HEK293 (cell line): ENCODE data around the gene IFITM1.
A peak's percentile ranks its signal among the peaks of the same experiment; 100 is the strongest.

Experiments
- CTCF ChIA-PET: fragments of 350-600 bp; formaldehyde crosslinking; extraction: SDS; loops from one replicate; lab custom pipeline; 2021; ENCODE audit warnings: antibody characterized with exemption; lab: Yijun Ruan, JAX
- POLR2A ChIA-PET: fragments of 300-600 bp; formaldehyde crosslinking; extraction: SDS; loops from one replicate; lab custom pipeline; 2020; ENCODE audit warnings: antibody characterized with exemption, inconsistent platforms; lab: Yijun Ruan, JAX
- H3K27ac ChIP-seq: fragments of 200-500 bp; sonication (Bioruptor generic); 2 replicates; pipeline ENCODE4 v1.5.1; 2014; ENCODE audit warnings: low read depth, low read length, control low read depth, inconsistent platforms; ENCODE audit errors: extremely low read depth
- H3K36me3 ChIP-seq, 2 experiments: fragments of 200-500 bp in 1 of 2; sonication (Bioruptor generic) in 1 of 2; 1 replicate in 1 of 2; 2 replicates in 1 of 2; pipeline ENCODE4 v1.5.1; 2014 to 2017; ENCODE audit warnings: inconsistent platforms in 2 of 2, low read length in 2 of 2; ENCODE audit not compliant: control insufficient read depth in 2 of 2, insufficient read depth in 1 of 2
- H3K4me1 ChIP-seq: fragments of 200-500 bp; sonication (Bioruptor generic); 2 replicates; pipeline ENCODE4 v1.5.1; 2014; ENCODE audit warnings: mild to moderate bottlenecking, low read length, inconsistent platforms; ENCODE audit not compliant: control insufficient read depth, insufficient read depth
- H3K4me3 ChIP-seq: 2 replicates; pipeline ENCODE4 v1.5.1; 2011; ENCODE audit warnings: low read depth, mild to moderate bottlenecking, control low read depth, low read length, moderate library complexity
- H3K9me3 ChIP-seq: fragments of 200-500 bp; sonication (Bioruptor generic); 2 replicates; pipeline ENCODE4 v1.5.1; 2014; ENCODE audit warnings: low read depth, low read length, inconsistent platforms; ENCODE audit not compliant: control insufficient read depth, insufficient read depth
- EGR2 ChIP-seq: fragments of 450-650 bp; formaldehyde crosslinking; IDR thresholded peaks from 2 replicates; pipeline ENCODE4 v1.5.1; 2016; ENCODE audit warnings: low read depth, missing biosample characterization, missing genetic modification characterization
- GLIS1 ChIP-seq: fragments of 450-650 bp; formaldehyde crosslinking; IDR thresholded peaks from 2 replicates; pipeline ENCODE4 v1.5.1; 2016; ENCODE audit warnings: missing biosample characterization, missing genetic modification characterization
- KLF7 ChIP-seq: fragments of 450-650 bp; formaldehyde crosslinking; IDR thresholded peaks from 2 replicates; pipeline ENCODE4 v1.5.1; 2016; ENCODE audit warnings: missing biosample characterization, missing genetic modification characterization, borderline replicate concordance
- SCRT2 ChIP-seq: fragments of 450-650 bp; formaldehyde crosslinking; IDR thresholded peaks from 2 replicates; pipeline ENCODE4 v1.5.1; 2016; ENCODE audit warnings: missing biosample characterization, missing genetic modification characterization
- ZFHX2 ChIP-seq: fragments of 450-650 bp; formaldehyde crosslinking; conservative IDR thresholded peaks from 2 replicates; pipeline ENCODE4 v1.5.1; 2016; ENCODE audit warnings: missing biosample characterization, missing genetic modification characterization
- ZFP37 ChIP-seq: fragments of 450-650 bp; formaldehyde crosslinking; IDR thresholded peaks from 2 replicates; pipeline ENCODE4 v1.5.1; 2016; ENCODE audit warnings: missing biosample characterization, missing genetic modification characterization
- ZNF10 ChIP-seq: fragments of 450-650 bp; formaldehyde crosslinking; IDR thresholded peaks from 2 replicates; pipeline ENCODE4 v1.5.1; 2017; ENCODE audit warnings: missing biosample characterization, missing genetic modification characterization
- ZNF175 ChIP-seq: fragments of 450-650 bp; formaldehyde crosslinking; IDR thresholded peaks from 2 replicates; pipeline ENCODE4 v1.5.1; 2016; ENCODE audit warnings: missing biosample characterization, missing genetic modification characterization
- ZNF221 ChIP-seq: fragments of 450-650 bp; formaldehyde crosslinking; IDR thresholded peaks from 2 replicates; pipeline ENCODE4 v1.5.1; 2017; ENCODE audit warnings: missing biosample characterization, missing genetic modification characterization, borderline replicate concordance
- ZNF548 ChIP-seq: fragments of 450-650 bp; formaldehyde crosslinking; IDR thresholded peaks from 2 replicates; pipeline ENCODE4 v1.5.1; 2016; ENCODE audit warnings: missing biosample characterization, missing genetic modification characterization
- ZNF549 ChIP-seq: fragments of 450-650 bp; IDR thresholded peaks from 2 replicates; pipeline ENCODE4 v1.5.1; 2018; ENCODE audit warnings: missing biosample characterization, missing genetic modification characterization, mild to moderate bottlenecking, inconsistent platforms, moderate library complexity
- ZNF624 ChIP-seq: fragments of 450-650 bp; formaldehyde crosslinking; IDR thresholded peaks from 2 replicates; pipeline ENCODE4 v1.5.1; 2017; ENCODE audit warnings: missing biosample characterization, missing genetic modification characterization
- ZNF660 ChIP-seq: fragments of 450-650 bp; IDR thresholded peaks from 2 replicates; pipeline ENCODE4 v1.5.1; 2018; ENCODE audit warnings: missing biosample characterization, mild to moderate bottlenecking, missing genetic modification characterization
- ZSCAN16 ChIP-seq: fragments of 450-650 bp; formaldehyde crosslinking; IDR thresholded peaks from 2 replicates; pipeline ENCODE4 v1.5.1; 2016; ENCODE audit warnings: missing biosample characterization, missing genetic modification characterization
- TF ChIP-seq, protein P1 (sequence below): fragments of 450-650 bp; formaldehyde crosslinking; IDR thresholded peaks from 2 replicates; pipeline ENCODE4 v1.5.1; 2016; ENCODE audit warnings: missing biosample characterization, missing genetic modification characterization
- TF ChIP-seq, protein P2 (sequence below): fragments of 450-650 bp; formaldehyde crosslinking; IDR thresholded peaks from 2 replicates; pipeline ENCODE4 v1.5.1; 2016; ENCODE audit warnings: missing biosample characterization, missing genetic modification characterization, low read depth
- TF ChIP-seq, protein P3 (sequence below): fragments of 450-650 bp; formaldehyde crosslinking; IDR thresholded peaks from 2 replicates; pipeline ENCODE4 v1.5.1; 2017; ENCODE audit warnings: missing biosample characterization, missing genetic modification characterization
- TF ChIP-seq, protein P4 (sequence below): fragments of 450-650 bp; formaldehyde crosslinking; IDR thresholded peaks from 2 replicates; pipeline ENCODE4 v1.5.1; 2017; ENCODE audit warnings: missing biosample characterization, missing genetic modification characterization

IFITM1 gene

DNA sequence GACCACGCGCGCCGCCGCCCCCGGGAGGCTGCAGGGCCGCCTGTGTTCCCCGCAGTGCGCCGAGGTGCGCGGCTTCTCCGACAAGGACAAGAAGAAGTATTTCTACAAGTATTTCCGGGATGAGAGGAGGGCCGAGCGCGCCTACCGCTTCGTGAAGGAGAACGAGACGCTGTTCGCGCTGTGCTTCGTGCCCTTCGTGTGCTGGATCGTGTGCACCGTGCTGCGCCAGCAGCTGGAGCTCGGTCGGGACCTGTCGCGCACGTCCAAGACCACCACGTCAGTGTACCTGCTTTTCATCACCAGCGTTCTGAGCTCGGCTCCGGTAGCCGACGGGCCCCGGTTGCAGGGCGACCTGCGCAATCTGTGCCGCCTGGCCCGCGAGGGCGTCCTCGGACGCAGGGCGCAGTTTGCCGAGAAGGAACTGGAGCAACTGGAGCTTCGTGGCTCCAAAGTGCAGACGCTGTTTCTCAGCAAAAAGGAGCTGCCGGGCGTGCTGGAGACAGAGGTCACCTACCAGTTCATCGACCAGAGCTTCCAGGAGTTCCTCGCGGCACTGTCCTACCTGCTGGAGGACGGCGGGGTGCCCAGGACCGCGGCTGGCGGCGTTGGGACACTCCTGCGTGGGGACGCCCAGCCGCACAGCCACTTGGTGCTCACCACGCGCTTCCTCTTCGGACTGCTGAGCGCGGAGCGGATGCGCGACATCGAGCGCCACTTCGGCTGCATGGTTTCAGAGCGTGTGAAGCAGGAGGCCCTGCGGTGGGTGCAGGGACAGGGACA is 32.9 kb upstream of the IFITM1 start:
- Histone ChIP-seq H3K27ac (no peak overlapping the region), H3K36me3 (no peaks in the 10 kb centered on the region), H3K4me1 (no peaks in the 10 kb centered on the region), H3K4me3 (no peak overlapping the region), H3K9me3 (no peaks in the 10 kb centered on the region)
- TF ChIP-seq, protein P1, sequence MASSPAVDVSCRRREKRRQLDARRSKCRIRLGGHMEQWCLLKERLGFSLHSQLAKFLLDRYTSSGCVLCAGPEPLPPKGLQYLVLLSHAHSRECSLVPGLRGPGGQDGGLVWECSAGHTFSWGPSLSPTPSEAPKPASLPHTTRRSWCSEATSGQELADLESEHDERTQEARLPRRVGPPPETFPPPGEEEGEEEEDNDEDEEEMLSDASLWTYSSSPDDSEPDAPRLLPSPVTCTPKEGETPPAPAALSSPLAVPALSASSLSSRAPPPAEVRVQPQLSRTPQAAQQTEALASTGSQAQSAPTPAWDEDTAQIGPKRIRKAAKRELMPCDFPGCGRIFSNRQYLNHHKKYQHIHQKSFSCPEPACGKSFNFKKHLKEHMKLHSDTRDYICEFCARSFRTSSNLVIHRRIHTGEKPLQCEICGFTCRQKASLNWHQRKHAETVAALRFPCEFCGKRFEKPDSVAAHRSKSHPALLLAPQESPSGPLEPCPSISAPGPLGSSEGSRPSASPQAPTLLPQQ (tag by site-specific recombination) = no peak
- TF ChIP-seq SCRT2 (tag by site-specific recombination) (peak; percentile 68), ZFHX2 (tag by site-specific recombination) (0 out of 2 replicates have a peak, but pooled peaks have one; percentile 8)
- POLR2A ChIA-PET = interaction anchor here (0.6 kb wide), 1 partner anchor 83 kb away, joined by 3 read pairs; no protein-coding TSS in a partner anchor
- CTCF ChIA-PET = interaction anchor here (0.5 to 1.3 kb wide), 7 partner anchors 10 to 446 kb away, joined by 3 to 7 read pairs (median 3); no protein-coding TSS in a partner anchor

DNA sequence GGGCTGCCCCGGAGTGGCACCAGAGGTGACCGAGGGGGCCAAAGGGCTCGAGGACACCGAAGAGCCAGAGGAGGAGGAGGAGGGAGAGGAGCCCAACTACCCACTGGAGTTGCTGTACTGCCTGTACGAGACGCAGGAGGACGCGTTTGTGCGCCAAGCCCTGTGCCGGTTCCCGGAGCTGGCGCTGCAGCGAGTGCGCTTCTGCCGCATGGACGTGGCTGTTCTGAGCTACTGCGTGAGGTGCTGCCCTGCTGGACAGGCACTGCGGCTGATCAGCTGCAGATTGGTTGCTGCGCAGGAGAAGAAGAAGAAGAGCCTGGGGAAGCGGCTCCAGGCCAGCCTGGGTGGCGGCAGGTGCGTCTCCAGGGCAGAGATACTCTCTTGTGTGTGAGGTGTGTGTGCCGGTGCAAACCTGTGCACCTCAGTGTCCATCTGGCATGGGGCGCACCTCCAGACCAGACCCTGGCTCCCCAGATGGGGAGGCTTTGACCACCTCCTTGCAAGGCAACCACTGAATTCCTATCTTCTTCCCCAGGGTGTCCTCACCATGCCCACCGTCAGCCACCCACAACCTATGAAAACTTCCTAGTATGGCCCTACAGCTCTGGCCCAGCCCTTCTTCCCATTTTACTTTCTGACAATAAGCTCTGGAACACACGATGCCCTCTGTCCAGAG is 32.2 kb upstream of the IFITM1 start:
- POLR2A ChIA-PET = no interaction called here
- Histone ChIP-seq H3K4me1 (no peaks in the 10 kb centered on the region), H3K36me3 (no peaks in the 10 kb centered on the region), H3K9me3 (no peaks in the 10 kb centered on the region), H3K4me3 (no peak overlapping the region), H3K27ac (no peak overlapping the region)
- CTCF ChIA-PET = interaction anchor here (0.7 to 0.9 kb wide), 2 partner anchors 28 to 46 kb away, joined by 3 to 5 read pairs; no protein-coding TSS in a partner anchor
- no peak for TF ChIP-seq ZFHX2 (tag by site-specific recombination)
- TF ChIP-seq, protein P2, sequence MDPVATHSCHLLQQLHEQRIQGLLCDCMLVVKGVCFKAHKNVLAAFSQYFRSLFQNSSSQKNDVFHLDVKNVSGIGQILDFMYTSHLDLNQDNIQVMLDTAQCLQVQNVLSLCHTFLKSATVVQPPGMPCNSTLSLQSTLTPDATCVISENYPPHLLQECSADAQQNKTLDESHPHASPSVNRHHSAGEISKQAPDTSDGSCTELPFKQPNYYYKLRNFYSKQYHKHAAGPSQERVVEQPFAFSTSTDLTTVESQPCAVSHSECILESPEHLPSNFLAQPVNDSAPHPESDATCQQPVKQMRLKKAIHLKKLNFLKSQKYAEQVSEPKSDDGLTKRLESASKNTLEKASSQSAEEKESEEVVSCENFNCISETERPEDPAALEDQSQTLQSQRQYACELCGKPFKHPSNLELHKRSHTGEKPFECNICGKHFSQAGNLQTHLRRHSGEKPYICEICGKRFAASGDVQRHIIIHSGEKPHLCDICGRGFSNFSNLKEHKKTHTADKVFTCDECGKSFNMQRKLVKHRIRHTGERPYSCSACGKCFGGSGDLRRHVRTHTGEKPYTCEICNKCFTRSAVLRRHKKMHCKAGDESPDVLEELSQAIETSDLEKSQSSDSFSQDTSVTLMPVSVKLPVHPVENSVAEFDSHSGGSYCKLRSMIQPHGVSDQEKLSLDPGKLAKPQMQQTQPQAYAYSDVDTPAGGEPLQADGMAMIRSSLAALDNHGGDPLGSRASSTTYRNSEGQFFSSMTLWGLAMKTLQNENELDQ (tag by site-specific recombination) = no peak
- TF ChIP-seq ZNF660 (tag by site-specific recombination) = no peak
- no peak for TF ChIP-seq ZNF10 (tag by site-specific recombination)
- TF ChIP-seq KLF7 = no peak
- TF ChIP-seq ZSCAN16 (tag by site-specific recombination) = no peak
- TF ChIP-seq ZNF548 (tag by site-specific recombination) = no peak
- no peak for TF ChIP-seq GLIS1 (tag by site-specific recombination)
- TF ChIP-seq, protein P3, sequence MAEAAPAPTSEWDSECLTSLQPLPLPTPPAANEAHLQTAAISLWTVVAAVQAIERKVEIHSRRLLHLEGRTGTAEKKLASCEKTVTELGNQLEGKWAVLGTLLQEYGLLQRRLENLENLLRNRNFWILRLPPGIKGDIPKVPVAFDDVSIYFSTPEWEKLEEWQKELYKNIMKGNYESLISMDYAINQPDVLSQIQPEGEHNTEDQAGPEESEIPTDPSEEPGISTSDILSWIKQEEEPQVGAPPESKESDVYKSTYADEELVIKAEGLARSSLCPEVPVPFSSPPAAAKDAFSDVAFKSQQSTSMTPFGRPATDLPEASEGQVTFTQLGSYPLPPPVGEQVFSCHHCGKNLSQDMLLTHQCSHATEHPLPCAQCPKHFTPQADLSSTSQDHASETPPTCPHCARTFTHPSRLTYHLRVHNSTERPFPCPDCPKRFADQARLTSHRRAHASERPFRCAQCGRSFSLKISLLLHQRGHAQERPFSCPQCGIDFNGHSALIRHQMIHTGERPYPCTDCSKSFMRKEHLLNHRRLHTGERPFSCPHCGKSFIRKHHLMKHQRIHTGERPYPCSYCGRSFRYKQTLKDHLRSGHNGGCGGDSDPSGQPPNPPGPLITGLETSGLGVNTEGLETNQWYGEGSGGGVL (tag by site-specific recombination) = no peak
- TF ChIP-seq EGR2 = no peak
- no peak for TF ChIP-seq ZNF175 (tag by site-specific recombination)
- TF ChIP-seq ZNF221 (tag by site-specific recombination) = no peak
- TF ChIP-seq ZNF549 (tag by site-specific recombination) = no peak
- TF ChIP-seq, protein P4, sequence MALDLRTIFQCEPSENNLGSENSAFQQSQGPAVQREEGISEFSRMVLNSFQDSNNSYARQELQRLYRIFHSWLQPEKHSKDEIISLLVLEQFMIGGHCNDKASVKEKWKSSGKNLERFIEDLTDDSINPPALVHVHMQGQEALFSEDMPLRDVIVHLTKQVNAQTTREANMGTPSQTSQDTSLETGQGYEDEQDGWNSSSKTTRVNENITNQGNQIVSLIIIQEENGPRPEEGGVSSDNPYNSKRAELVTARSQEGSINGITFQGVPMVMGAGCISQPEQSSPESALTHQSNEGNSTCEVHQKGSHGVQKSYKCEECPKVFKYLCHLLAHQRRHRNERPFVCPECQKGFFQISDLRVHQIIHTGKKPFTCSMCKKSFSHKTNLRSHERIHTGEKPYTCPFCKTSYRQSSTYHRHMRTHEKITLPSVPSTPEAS (tag by site-specific recombination) = no peak
- TF ChIP-seq ZFP37 = no peak
- TF ChIP-seq ZNF624 = no peak
- TF ChIP-seq, protein P1 (tag by site-specific recombination) = no peak
